ENCODE results near the gene TRERF1. TPM values are rescaled to one million over a fixed set of nuclear protein-coding genes. Genes with fewer than 3 reads are reported as not detected.
"Not testable (repeated sequence)": the region's sequence is repeated elsewhere in the genome, so short reads cannot be mapped to it uniquely, and the experiment has no call there.

TRERF1 gene
- total RNA-seq, 2 donors from 2014 or later, result 1.2 to 2.6 TPM

GRCh38 chr6:42226161-42226611 lies 225.5 kb downstream of the TRERF1 start:
- intact Hi-C loops (cut with DNase I), result no loop called here
- ATAC-seq (no peak), DNase-seq (no peak)

- DNase-seq, result no peak
- intact Hi-C loops (cut with DNase I), result no loop called here
These were observed 226.3 kb downstream of the TRERF1 start for GRCh38 chr6:42225419-42225818.

GRCh38 chr6:42225029-42225339 lies 226.7 kb downstream of the TRERF1 start:
- DNase-seq, result no peak
- ATAC-seq, result no peak
- intact Hi-C loops (cut with DNase I), result no loop called here

More at GRCh38 chr6:42225419-42225818, 226.3 kb downstream of the TRERF1 start:
- ATAC-seq, result no peak

GRCh38 chr6:42224222-42225028 lies 227.3 kb downstream of the TRERF1 start:
- peak in 1 of 2 donors; percentile 22 for ATAC-seq
- no peak for DNase-seq
- intact Hi-C loops (cut with DNase I), result no loop called here

- intact Hi-C loops (cut with DNase I), result no loop called here
- ATAC-seq (no peak), DNase-seq (no peak)
These were observed 229.3 kb downstream of the TRERF1 start for GRCh38 chr6:42222448-42222847.

GRCh38 chr6:42221546-42221945 lies 230.2 kb downstream of the TRERF1 start:
- DNase-seq, result no peak
- intact Hi-C loops (cut with DNase I), result no loop called here

GRCh38 chr6:42220807-42221206 lies 230.9 kb downstream of the TRERF1 start:
- ATAC-seq, result no peak
- intact Hi-C loops (cut with DNase I), result no loop called here
- no peak for DNase-seq

More at GRCh38 chr6:42221546-42221945, 230.2 kb downstream of the TRERF1 start:
- no peak for ATAC-seq

GRCh38 chr6:42217519-42218367 lies 234.0 kb downstream of the TRERF1 start, which contains the start of gene MRPS10:
Gene MRPS10, minus strand, starts transcription at chr6:42217861. Its CDS starts 12 bp downstream, at chr6:42217849.
- ATAC-seq, result peak; percentile 100
- intact Hi-C loops (cut with DNase I), result loop anchor here in 1 of 2 donors (10.0 kb wide), 1 partner anchor 433 kb away; the partner anchor contains the start of genes PRICKLE4 and TOMM6
- DNase-seq, result peak; percentile 93

GRCh38 chr6:42217157-42217518 lies 234.6 kb downstream of the TRERF1 start:
- peak in 1 of 2 donors; percentile 11 for ATAC-seq
- intact Hi-C loops (cut with DNase I), result loop anchor here in 1 of 2 donors (10.0 kb wide), 1 partner anchor 432 kb away; the partner anchor contains the start of genes PRICKLE4 and TOMM6
- DNase-seq, result no peak

GRCh38 chr6:42216495-42216894 lies 235.2 kb downstream of the TRERF1 start:
- not testable (repeated sequence) for DNase-seq, ATAC-seq
- intact Hi-C loops (cut with DNase I), result loop anchor here in 1 of 2 donors (10.0 kb wide), 1 partner anchor 432 kb away; the partner anchor contains the start of genes PRICKLE4 and TOMM6

- DNase-seq, result no peak
- ATAC-seq, result no peak
- intact Hi-C loops (cut with DNase I), result loop anchor here in 1 of 2 donors (10.0 kb wide), 1 partner anchor 428 kb away; the partner anchor contains the start of genes PRICKLE4 and TOMM6
These were observed 239.3 kb downstream of the TRERF1 start for GRCh38 chr6:42212442-42212841.

GRCh38 chr6:42211726-42212125 lies 240.0 kb downstream of the TRERF1 start:
- intact Hi-C loops (cut with DNase I), result loop anchor here in 1 of 2 donors (10.0 kb wide), 1 partner anchor 427 kb away; the partner anchor contains the start of genes PRICKLE4 and TOMM6
- ATAC-seq (no peak), DNase-seq (no peak)

GRCh38 chr6:42210551-42210950 lies 241.2 kb downstream of the TRERF1 start:
- DNase-seq (no peak), ATAC-seq (peak in 1 of 2 donors; percentile 59)
- intact Hi-C loops (cut with DNase I), result loop anchor here in 1 of 2 donors (10.0 kb wide), 1 partner anchor 426 kb away; the partner anchor contains the start of genes PRICKLE4 and TOMM6

- intact Hi-C loops (cut with DNase I), result not testable (repeated sequence)
These were observed 244.2 kb downstream of the TRERF1 start for GRCh38 chr6:42207559-42207958.

GRCh38 chr6:42204768-42205282 lies 246.9 kb downstream of the TRERF1 start:
- ATAC-seq, result no peak
- DNase-seq, result no peak
- intact Hi-C loops (cut with DNase I), result no loop called here

More at GRCh38 chr6:42207559-42207958, 244.2 kb downstream of the TRERF1 start:
- ATAC-seq, DNase-seq: not testable (repeated sequence)

GRCh38 chr6:42203183-42203582 lies 248.5 kb downstream of the TRERF1 start:
- intact Hi-C loops (cut with DNase I), result no loop called here

GRCh38 chr6:42202131-42202915 lies 249.4 kb downstream of the TRERF1 start:
- ATAC-seq; intact Hi-C loops (cut with DNase I); DNase-seq: not testable (repeated sequence)

More at GRCh38 chr6:42203183-42203582, 248.5 kb downstream of the TRERF1 start:
- DNase-seq (no peak), ATAC-seq (no peak)

- intact Hi-C loops (cut with DNase I), result no loop called here
- no peak for DNase-seq
- no peak for ATAC-seq
These were observed 250.3 kb downstream of the TRERF1 start for GRCh38 chr6:42201382-42201781.

All from left cardiac atrium (tissue), 4 donors.